BJ (cell line): ENCODE results near the gene NCR2. TPM values are rescaled to one million over a fixed set of nuclear protein-coding genes. Genes with fewer than 3 reads are reported as not detected.

Experiments used
- CTCF ChIA-PET: fragments of 350-600 bp; formaldehyde crosslinking; extraction: SDS; loops from one replicate; lab custom pipeline; 2021; ENCODE audit warnings: antibody characterized with exemption, inconsistent platforms; lab: Yijun Ruan, JAX
- POLR2A ChIA-PET: fragments of 300-600 bp; sonication (Branson Sonifier 250); formaldehyde crosslinking; extraction: SDS; loops from one replicate; lab custom pipeline; 2021; ENCODE audit warnings: antibody characterized with exemption; lab: Charles Lee
- DNase-seq: peaks from one replicate; pipeline ENCODE4 v3.0.0-alpha.2; 2011; ENCODE audit warnings: low read depth
- H3K27me3 ChIP-seq: 2 replicates; pipeline ENCODE4 v1.6.0; 2011; ENCODE audit warnings: low read length; ENCODE audit not compliant: control insufficient read depth, insufficient read depth
- H3K36me3 ChIP-seq: 2 replicates; pipeline ENCODE4 v1.5.1; 2011; ENCODE audit warnings: low read length; ENCODE audit not compliant: control insufficient read depth, insufficient read depth
- H3K4me3 ChIP-seq: 2 replicates; pipeline ENCODE4 v1.5.1; 2011; ENCODE audit warnings: low read depth, mild to moderate bottlenecking, control low read depth, low read length
- polyA plus RNA-seq: library from polyadenylated mRNA; depleted of rRNA; stranded (reverse); fragments of >200 nt; gene quantifications from 2 replicates; pipeline ENCODE4 v1.2.3, GENCODE V29; 2011; rRNA removed
- small RNA-seq: library from RNA; depleted of rRNA; stranded (forward); fragments of <200 nt; gene quantifications from one replicate; pipeline ENCODE3, GENCODE V24; 2012; ENCODE audit warnings: low replicate concordance, low read depth; ENCODE audit not compliant: insufficient read length
- TF ChIP-seq, protein P1 (sequence below): IDR thresholded peaks from 2 replicates; pipeline ENCODE4 v1.5.1; 2011; ENCODE audit warnings: low read depth, mild to moderate bottlenecking, control low read depth, inconsistent platforms, low read length, moderate library complexity; ENCODE audit not compliant: insufficient read depth

NCR2 gene
- polyA plus RNA-seq, 1 experiment = not detected

DNA sequence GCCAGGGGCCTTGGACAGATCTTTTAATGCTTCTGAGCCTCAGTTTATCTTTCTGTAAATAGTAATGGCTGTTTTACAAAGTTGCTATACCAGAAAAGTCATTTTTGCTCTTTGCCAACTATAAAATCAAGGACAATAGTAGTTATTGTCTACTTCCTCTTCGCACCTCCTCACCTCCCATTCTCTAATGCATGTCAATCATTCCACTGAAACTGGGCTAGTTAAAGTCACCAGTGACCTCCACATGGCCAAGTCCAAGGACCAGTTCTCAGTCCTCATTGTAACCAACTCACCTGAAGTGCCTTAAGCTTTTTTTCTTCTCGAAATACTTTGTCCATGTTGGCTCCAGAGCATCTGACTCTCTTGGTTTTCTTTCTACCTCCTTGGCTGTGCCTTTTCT is 51.2 kb downstream of the NCR2 start:
- no peak for DNase-seq
- POLR2A ChIA-PET = no interaction called here
- CTCF ChIA-PET = no interaction called here
- Histone ChIP-seq H3K36me3 (no peaks in the 10 kb centered on the region), H3K27me3 (peaks cover 10% of the 10 kb centered on the region), H3K4me3 (no peak overlapping the region)
- TF ChIP-seq, protein P1, sequence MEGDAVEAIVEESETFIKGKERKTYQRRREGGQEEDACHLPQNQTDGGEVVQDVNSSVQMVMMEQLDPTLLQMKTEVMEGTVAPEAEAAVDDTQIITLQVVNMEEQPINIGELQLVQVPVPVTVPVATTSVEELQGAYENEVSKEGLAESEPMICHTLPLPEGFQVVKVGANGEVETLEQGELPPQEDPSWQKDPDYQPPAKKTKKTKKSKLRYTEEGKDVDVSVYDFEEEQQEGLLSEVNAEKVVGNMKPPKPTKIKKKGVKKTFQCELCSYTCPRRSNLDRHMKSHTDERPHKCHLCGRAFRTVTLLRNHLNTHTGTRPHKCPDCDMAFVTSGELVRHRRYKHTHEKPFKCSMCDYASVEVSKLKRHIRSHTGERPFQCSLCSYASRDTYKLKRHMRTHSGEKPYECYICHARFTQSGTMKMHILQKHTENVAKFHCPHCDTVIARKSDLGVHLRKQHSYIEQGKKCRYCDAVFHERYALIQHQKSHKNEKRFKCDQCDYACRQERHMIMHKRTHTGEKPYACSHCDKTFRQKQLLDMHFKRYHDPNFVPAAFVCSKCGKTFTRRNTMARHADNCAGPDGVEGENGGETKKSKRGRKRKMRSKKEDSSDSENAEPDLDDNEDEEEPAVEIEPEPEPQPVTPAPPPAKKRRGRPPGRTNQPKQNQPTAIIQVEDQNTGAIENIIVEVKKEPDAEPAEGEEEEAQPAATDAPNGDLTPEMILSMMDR = no peak

DNA sequence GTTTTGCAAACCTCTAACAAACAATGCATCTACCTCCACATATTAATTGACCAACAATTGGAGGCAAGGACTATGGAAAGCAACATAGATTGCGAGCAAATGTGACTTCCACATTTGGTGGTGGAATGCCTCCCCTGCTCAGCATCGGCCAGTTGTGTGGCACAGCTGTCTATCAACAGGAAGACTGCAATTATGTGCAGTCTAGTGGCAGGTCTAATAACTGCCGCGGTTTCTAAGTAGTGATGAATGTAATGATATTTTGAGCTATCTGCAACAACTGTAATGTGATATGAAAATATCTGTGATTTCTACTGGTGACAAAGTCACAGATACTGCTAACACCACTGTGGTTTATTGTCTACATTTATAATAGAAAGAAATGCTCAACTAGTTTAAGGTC is 56.8 kb downstream of the NCR2 start:
- H3K27me3 ChIP-seq = peaks cover 5% of the 10 kb centered on the region; the same call in 1 of the 2 replicates
- no peaks in the 10 kb centered on the region for H3K36me3 ChIP-seq
- DNase-seq = no peak
- POLR2A ChIA-PET = no interaction called here
- H3K4me3 ChIP-seq = no peak overlapping the region
- CTCF ChIA-PET = interaction anchor here (0.9 kb wide), 1 partner anchor 24 kb away, joined by 3 read pairs; no protein-coding TSS in a partner anchor
- TF ChIP-seq, protein P1 = no peak

DNA sequence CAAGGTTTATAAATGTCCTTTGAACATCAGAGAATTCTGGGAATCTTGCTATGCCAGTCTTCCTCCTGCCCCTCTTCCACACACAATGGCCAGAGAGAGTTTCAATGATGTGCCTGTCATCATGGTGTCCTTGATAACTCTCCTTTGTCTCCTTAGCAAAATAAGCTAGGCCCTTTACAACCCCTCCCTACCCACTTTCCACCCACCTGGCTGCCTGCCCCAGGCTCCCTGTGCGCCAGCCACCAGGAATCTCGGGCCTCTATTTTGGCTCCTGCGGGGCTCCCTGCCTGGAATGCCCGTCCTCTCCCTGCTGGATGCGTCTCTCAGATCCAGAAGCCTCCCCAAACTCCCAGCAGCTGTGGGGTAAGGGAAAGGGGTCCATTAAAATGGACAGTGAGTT is 60.9 kb downstream of the NCR2 start:
- H3K36me3 ChIP-seq = no peaks in the 10 kb centered on the region
- ChIA-PET POLR2A (no interaction called here), CTCF (interaction anchor here (0.9 to 2.7 kb wide), 3 partner anchors 8 to 287 kb away, joined by 3 to 10 read pairs (median 8); no protein-coding TSS in a partner anchor)
- DNase-seq = no peak
- no peak overlapping the region for H3K4me3 ChIP-seq
- TF ChIP-seq, protein P1 = no peak
- H3K27me3 ChIP-seq = peaks cover 5% of the 10 kb centered on the region

DNA sequence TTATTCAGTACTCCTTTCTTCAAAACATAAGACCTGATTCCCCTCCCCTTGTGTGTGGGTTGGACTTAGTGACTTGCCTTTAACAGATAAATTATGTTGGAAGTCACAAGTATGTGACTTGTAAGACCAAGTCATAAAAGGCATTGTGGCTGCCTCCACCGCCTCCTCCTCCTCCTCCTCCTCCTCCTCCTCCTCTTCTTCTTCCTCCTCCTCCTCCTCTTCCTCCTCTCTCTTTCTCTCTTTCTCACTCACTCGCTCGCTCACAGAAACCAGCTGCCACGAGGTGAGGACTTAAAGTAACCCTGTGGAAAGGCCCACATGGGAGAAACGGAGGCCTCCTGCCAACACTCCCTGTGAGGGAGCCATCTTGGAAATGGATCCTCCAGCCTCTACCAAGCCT is 64.0 kb downstream of the NCR2 start:
- DNase-seq = no peak
- POLR2A ChIA-PET = no interaction called here
- Histone ChIP-seq H3K4me3 (no peak overlapping the region), H3K36me3 (no peaks in the 10 kb centered on the region), H3K27me3 (peaks cover 2% of the 10 kb centered on the region)
- CTCF ChIA-PET = interaction anchor here (1.2 kb wide), 1 partner anchor 27 kb away, joined by 3 read pairs; no protein-coding TSS in a partner anchor
- TF ChIP-seq, protein P1 = no peak

Small RNA genes within 50 kb of the gene (small RNA-seq; reads per million reads assigned to genes)
- gene RNU6-643P = not detected

Other genes starting within 250 kb of the NCR2 start
- gene TREML1, start 181.3 kb upstream of the NCR2 start, polyA plus RNA-seq = not detected in 2 replicates
- not detected in 2 replicates for gene TREM2, start 172.5 kb upstream of the NCR2 start, polyA plus RNA-seq
- gene TREML2, start 134.5 kb upstream of the NCR2 start, polyA plus RNA-seq = not detected in 2 replicates
- gene TREML4, start 107.3 kb upstream of the NCR2 start, polyA plus RNA-seq = not detected in 2 replicates
- gene TREM1, start 48.9 kb upstream of the NCR2 start, polyA plus RNA-seq = 0.11 and 0.20 TPM in 2 replicates
- gene FOXP4, start 210.8 kb downstream of the NCR2 start, polyA plus RNA-seq = 1.9 and 4.0 TPM in 2 replicates